ENCODE data around the gene TMEM175. TPM values are rescaled to one million over a fixed set of nuclear protein-coding genes. Genes with fewer than 3 reads are reported as not detected.
A peak's percentile ranks its signal among the peaks of the same experiment; 100 is the strongest.
"Not testable (repeated sequence)": the region's sequence is repeated elsewhere in the genome, so short reads cannot be mapped to it uniquely, and the experiment has no call there.

TMEM175 gene
- total RNA-seq, 1 donor from 2014 or later, result 14.9 TPM

DNA sequence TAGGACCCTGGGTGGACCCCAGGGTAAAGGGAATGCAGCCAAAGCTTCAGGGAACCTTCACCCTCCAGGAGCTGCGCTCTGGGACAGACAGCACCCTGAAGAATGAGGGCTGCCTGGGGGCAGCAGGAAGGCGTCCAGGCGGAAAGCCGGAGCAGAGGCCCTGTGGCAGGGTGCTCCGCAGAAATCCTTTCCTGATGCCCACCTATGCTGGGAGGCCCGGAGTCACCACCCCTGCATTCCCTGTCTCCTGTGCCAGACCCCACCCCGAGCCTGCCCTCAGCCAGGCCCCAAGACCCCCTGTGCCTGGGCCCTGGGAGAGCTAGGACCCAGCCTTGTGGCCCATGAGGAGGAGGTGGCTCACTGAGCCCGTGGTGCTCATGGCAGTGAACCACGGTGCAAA lies 42.4 kb downstream of the TMEM175 start:
- no peak for ATAC-seq (ENCODE audit: poor library complexity)
- intact Hi-C loops (cut with DNase I), result no loop called here
- DNase-seq, result no peak

DNA sequence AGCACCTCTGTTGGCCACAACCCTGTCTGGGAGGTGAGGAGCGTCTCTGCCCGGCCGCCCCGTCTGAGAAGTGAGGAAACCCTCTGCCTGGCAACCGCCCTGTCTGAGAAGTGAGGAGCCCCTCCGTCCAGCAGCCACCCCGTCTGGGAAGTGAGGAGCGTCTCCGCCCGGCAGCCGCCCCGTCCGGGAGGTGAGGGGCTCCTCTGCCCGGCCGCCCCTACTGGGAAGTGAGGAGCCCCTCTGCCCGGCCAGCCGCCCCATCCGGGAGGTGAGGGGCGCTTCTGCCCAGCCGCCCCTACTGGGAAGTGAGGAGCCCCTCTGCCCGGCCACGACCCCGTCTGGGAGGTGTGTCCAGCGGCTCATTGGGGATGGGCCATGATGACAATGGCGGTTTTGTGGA lies 43.8 kb downstream of the TMEM175 start:
- DNase-seq; intact Hi-C loops (cut with DNase I); ATAC-seq (ENCODE audit: poor library complexity): not testable (repeated sequence)

DNA sequence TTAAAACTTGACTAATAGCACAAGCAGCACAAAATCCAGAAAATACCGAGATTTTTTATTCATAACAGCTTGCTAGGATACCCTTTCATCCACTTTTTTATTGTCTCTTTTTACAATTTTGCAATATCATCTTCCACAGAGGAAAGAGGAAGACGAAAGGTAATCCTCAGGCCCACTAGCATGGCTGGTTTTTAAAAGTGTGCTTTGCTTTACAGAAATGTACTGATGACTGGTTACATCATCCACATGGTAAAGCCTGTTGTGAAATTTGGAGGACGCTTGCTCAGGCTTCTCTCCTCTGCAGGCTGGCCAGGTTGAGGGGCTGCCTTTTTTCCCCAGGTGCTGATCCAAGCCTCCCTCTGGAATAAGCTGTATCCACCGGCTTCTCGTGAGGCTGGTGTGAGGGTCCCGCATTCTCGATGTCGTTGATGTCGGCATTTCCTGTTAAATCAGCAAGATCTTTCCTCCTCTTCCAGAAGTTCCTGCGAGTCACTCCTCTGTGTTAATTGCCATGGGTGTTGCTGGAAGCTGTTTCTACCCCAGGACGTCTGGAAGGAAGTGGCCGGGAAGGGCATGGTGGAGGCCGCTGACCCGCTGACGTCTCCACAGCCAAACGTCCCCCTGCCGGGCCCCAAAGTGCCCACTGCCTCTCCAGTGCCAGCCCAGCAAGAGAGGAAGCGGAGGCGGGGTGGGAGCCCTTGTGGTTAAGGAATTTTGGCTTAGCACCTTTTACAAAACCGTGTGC lies 46.9 kb downstream of the TMEM175 start:
- intact Hi-C loops (cut with DNase I), result no loop called here
- no peak for ATAC-seq (ENCODE audit: poor library complexity)
- no peak for DNase-seq

DNA sequence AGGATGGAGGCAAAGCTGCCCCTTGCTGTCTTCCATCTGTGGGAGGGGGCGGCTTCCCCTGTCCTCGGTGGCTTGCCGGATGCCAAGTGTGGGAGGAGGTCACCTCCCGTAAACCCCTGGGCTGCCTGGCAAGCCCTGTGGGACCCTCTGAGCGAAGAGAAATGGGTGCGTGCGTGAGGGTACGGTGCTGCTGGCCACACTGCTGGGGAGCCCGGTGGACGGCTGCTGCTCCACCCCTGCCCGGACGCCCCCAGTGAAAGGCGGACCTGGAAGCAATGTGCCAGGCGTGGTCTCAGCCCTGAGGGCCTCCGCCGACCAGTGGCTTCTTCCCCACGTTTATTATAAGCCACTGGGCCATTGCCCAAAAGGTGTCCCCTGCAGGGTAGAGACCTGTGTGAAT lies 50.0 kb downstream of the TMEM175 start:
- ATAC-seq (ENCODE audit: poor library complexity) (no peak), DNase-seq (no peak)
- intact Hi-C loops (cut with DNase I), result no loop called here

DNA sequence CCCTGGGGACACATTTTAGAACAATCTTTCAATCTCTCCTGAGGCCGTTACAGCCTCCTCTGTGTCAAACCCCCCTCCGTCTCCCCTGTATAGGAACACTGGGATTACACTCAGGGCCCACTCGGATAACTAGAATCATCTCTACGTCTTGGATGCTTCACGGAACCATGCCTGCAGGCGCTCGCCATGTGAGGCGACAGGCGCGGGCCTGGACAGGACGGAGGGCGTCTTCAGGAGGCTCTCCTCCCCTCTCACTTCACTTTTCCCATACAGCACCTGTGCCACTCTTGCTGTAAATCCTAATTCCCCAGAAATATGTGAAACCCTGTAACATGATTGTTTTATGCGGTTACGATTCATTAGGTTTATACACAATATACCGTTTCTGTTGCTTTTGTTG lies 50.6 kb downstream of the TMEM175 start:
- intact Hi-C loops (cut with DNase I), result no loop called here
- ATAC-seq (ENCODE audit: poor library complexity) (no peak), DNase-seq (no peak)

DNA sequence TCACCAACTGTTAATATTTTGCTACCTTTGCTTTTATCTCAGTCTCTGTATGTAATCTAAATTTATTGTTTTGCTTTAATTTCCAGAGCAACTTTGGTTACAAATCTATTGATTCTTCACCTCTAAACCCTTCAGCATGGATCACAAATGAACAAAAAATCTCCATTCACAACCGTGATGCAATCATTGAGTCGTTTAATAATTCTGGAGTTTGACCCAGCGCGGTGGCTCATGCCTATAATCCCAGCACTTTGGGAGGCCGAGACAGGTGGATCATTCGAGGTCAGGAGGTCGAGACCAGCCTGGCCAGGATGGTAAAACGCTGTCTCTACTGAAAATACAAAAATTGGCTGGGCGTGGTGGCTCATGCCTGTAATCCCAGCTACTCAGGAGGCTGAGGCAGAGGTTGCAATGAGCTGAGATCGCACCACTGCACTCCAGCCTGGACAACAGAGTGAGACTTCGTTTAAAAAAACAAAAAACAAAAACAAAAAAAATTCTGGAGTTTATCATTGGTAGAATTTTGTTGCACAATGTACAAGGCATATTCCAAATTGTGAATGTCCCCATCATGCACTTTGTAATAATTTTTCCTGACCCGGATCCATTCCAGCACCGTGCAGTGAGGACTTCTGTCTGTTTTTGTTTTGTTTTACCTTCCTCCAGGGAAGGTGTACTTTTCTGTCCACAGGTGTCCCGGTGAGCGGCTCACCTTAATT lies 52.2 kb downstream of the TMEM175 start:
- intact Hi-C loops (cut with DNase I), result no loop called here
- DNase-seq (no peak), ATAC-seq (ENCODE audit: poor library complexity) (no peak)

DNA sequence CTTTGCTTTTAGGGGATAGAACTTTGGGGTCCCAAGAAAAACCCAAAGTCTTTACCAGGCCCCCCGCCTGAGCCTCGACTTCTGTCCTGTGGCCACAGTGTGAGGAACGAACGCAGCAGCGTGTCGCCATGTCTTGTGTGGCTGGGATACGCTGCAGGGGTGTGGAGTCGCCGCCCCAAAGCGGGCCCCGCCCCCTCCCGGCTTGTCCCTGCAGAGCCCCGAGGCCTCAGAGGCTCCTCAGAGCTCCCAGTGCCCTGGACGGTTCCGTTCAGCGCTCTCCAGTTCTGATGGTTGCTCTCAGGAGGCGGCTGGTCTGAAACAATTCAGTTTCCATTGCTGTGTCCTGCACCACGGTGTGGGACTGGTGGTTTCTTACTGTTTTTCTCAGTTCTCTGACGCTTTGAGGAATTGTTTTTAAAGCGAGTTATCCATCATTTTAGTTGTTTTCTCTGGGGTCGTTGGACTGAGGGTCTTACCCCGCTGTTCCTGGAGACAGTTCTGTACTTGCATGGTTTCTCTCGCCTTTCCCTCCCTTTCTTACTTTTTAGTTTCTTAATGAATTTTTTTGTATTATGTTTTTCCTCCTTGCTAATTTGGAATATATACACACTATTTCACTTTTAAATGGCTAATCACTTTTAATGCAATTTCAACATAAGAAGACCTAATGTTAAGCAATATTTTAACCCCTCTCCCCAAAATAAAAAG lies 53.0 kb downstream of the TMEM175 start:
- ATAC-seq (ENCODE audit: poor library complexity), result peak; percentile 79
- intact Hi-C loops (cut with DNase I), result no loop called here
- DNase-seq, result peak; percentile 87

DNA sequence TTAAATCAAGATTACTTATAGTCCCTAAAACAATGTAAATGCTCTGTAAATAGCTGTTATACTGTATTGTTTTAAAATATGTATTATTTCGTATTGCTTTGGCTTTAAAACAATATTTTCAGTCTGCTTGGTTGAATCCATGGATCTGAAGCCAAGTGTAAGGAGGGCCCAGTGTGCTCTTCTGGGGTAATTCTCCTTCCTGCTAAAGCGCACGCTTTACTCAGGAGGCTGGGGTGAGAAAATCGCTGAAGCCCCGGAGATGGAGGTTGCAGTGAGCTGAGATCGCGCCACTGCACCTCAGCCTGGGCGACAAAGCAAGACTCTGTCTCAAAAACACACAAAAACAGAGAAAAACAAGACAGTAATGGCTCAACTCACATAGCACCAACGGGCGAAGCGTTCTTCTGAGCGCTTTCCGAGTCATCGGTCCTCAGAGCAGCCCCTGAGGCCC lies 54.2 kb downstream of the TMEM175 start:
- intact Hi-C loops (cut with DNase I), result no loop called here

DNA sequence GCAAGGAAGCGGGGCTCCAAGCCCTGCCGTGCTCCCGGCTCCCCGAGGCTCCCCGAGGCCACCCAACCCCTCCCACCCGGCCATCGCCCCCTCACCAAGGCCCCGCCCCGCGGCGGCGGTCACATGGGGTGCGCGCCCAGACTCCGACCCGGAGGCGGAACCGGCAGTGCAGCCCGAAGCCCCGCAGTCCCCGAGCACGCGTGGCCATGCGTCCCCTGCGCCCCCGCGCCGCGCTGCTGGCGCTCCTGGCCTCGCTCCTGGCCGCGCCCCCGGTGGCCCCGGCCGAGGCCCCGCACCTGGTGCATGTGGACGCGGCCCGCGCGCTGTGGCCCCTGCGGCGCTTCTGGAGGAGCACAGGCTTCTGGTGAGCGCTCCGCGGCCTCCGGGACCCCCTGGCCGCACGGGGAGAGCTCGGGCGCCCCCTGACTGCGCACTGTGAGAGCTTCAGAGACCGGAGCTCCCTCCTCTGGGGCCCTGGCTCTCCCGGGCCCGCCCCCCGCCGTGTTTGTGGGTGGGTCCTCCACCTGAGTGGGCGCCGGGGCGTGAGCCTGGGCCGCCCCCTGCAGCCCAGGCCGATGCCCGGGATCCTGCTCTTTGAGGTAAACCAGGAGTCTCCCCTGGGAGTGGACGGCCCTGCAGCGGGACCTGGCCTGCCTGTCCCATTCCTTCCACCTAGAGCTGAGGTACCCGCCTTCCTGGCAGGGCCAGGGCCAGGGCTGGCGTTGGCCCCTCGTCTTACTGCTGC lies 54.8 kb downstream of the TMEM175 start, which contains the start of gene IDUA:
Gene IDUA (plus strand): TSS at position 166 of the 745 bp plus-strand sequence. CDS start 41 bp downstream, at position 207.
- ATAC-seq (ENCODE audit: poor library complexity), result peak; percentile 88
- intact Hi-C loops (cut with DNase I), result no loop called here
- peak; percentile 87 for DNase-seq

More for the DNA sequence above, 54.2 kb downstream of the TMEM175 start:
- ATAC-seq (ENCODE audit: poor library complexity), result peak; percentile 30
- no peak for DNase-seq

DNA sequence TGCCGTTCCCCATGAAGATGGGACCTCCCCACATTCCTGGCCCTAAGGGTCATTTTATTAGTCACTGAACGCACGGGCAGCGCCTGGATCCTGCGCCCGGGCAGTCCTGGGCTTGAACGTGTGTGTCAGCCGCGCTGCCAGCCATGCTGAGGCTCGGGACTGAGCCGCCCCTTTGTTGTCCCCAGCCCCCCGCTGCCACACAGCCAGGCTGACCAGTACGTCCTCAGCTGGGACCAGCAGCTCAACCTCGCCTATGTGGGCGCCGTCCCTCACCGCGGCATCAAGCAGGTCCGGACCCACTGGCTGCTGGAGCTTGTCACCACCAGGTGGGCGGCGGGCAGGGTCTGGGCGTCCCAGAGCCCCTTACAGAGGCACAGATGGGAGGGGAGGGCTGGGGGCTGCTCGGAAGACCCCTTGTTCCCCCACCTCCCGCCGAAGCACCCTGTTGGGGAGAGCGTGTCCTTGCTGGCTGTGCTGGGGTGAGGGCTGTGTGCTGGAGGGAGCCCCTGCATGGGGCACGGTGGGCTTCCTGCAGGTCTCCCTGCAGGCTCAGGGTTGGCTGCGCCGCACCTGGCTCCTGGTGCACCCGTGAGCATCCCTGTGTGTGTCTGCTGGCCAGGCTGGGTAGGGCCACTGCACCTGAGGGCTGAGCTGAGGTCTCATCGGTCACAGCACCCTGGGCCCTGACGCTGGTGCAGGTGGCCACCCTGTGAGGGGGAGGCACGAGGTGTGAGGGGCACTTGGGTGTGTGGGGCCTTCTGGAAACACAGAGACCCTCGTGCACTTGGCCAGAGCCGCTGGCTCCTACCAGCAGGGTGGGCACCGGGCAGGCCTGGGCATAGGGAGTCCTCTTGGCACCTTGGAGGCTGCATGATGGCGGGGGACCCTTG lies 55.6 kb downstream of the TMEM175 start:
- intact Hi-C loops (cut with DNase I), result no loop called here
- DNase-seq (no peak), ATAC-seq (ENCODE audit: poor library complexity) (no peak)

DNA sequence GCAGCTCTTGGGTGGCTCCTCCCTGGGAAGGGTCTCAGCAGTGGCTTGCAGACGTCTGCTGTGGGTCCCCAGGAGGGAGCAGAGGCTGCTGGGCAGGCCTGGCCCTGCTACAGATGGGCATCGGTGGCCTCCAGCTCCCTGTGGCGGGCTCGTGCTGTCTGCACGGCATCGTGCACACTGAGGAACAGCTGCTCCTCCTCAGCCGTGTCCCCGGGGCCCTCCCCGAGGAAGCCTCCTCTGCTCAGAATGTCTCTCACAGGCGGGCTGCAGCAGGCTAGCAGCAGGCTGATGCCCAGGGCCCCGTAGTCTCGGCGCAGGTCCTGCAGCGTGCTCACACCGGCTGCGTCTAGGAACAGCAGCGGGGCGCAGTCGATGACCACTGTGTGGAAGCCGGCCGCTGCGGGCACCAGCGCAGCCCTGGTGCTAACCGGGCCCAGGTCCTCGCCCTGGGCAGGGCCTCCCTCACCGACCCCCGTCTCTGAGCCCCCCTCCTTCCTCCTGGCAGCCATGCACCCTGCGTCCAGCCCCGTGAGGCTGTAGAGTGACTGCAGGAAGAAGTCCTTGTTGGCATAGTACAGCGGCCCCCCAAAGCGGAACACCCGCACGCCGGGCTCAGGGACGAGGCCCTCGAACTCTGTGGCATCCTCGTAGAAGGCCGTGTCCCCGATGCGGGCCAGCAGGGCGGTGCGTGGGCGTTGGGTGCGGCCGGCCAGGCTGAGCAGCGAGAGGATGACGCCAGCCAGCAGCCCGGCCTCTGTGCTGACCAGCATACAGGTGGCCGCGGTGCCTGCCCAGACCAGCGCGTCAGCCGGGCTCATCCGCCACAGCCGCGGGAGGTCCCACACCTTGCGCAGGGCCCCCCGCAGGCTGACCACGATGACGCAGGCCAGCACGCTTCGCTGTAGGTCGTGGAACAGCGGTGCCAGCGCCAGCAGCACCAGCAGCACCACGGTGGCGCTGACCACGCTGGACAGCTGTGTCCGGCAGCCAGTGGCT lies 56.8 kb downstream of the TMEM175 start:
- ATAC-seq (ENCODE audit: poor library complexity), result no peak
- no peak for DNase-seq
- intact Hi-C loops (cut with DNase I), result no loop called here

DNA sequence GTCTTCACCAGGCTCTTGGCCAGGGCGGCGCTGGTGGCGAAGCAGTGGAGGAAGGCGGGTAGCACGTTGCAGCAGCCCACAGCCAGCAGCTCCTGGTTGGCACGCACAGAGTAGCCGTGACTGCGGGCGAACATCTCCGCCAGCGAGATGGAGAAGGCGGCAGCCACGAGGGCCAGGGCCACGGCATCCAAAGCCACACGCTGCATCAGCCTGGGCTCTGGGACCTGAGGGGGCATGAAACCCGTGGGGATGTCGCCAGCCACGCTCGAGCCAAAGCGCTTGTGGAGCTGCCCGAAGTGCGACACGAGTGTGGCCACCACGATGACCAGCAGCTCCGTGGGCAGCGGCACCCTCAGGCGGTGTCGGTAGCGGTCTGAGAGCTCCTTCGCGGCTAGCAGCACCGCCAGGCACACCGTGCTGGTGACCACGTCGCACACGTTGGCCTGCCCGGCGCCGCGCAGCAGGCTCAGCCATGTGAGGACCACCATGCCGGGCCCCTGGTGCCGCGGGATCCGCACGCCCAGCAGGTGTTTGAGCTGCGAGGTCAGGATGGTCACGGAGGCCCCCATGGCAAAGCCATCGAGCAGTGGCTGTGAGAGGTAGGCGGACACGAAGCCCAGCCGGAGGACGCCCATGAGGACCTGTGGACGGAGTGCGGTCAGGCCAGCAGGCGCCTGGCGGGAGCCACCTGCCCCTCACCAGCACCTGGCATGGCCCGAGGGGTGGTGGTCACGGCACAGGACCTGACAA lies 57.6 kb downstream of the TMEM175 start:
- ATAC-seq (ENCODE audit: poor library complexity), result no peak
- intact Hi-C loops (cut with DNase I), result no loop called here
- DNase-seq, result no peak

DNA sequence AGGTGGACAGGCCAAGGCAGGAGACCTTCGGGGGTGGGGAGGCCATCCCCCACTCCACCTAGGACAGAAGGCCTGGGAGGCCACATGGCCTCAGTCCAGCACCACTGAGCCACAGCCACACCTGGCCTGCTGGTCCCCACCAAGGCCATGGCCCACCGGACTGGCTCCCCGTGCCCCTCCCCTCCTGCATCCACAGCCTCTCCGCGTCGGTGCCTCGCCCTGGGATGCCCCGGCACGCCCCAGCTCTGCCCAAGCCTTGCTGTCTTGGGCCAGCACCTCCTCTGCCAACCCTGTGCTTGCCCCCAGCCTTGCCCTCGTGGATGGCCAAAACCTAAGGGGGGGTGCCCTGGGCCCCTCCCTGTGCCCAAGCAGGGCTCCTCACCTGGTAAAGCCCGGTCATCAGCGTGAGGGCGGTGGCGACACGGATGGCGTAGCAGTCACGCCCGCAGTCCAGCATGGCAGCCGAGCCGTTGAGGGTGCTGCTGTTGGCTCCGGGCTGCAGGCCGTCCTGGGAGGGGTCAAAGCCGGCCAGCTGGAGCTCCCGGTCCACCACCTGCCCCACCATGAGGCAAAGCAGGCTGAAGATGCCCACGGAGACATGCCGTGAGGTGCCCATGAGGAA lies 58.6 kb downstream of the TMEM175 start:
- intact Hi-C loops (cut with DNase I), result no loop called here
- no peak for DNase-seq

DNA sequence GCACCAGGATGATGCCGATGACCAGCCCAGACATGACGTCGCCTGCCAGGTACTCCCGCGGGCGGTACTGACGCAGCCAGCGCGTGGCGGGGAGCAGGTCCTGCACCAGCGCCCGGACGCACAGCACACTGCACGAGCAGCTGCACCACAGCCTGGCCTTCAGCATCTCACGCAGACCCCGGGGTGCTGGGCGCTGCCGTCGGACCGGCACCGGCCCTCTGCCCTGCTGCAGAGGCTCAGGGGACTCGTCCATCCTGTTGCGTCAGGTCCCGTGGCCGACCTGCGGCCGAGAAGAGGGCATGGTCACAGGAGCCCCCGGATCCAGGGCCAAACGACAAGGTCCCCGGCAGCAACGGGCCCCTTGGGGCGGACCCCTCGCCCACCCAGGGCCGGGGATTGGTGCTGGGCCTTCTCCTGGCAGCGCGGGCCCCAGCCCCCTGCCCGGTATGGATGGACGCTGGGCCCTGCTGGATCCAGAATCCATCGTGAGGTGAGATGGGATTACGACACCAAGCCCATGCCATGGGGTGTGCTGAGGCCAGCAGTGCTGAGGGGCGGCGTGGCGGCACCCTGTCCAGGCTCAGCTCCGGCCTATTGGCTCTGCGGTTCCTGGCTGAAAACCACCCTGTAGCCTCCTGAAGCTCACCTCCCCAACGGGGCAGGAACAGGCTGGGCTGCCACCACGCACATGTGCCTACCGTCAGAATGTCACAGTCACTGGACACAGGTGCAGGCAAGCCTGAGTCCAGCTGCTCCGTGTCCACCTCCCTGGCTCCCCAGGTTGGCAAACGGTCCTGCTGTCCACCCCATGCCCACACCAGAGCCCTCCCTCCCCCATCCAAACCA lies 59.4 kb downstream of the TMEM175 start:
- intact Hi-C loops (cut with DNase I), result no loop called here
- DNase-seq, result no peak

More for the DNA sequence above, 58.6 kb downstream of the TMEM175 start:
- no peak for ATAC-seq (ENCODE audit: poor library complexity)

More for the DNA sequence above, 59.4 kb downstream of the TMEM175 start:
- ATAC-seq (ENCODE audit: poor library complexity), result no peak
